SU-DHL-6 (cell line): Measurements from ENCODE around the gene YJU2.

Experiments
- H2AFZ ChIP-seq: fragments of 200-600 bp; sonication (generic); 2 replicates; pipeline ENCODE4 v1.6.1; 2014; ENCODE audit warnings: low read depth, mild to moderate bottlenecking, moderate library complexity, mixed read lengths, antibody characterized with exemption, low read length; ENCODE audit not compliant: severe bottlenecking
- H3F3A ChIP-seq: fragments of 200-600 bp; shearing (Covaris generic); 2 replicates; pipeline ENCODE4 v1.6.0; 2016; ENCODE audit warnings: antibody characterized with exemption, mild to moderate bottlenecking; ENCODE audit not compliant: insufficient read depth
- H3K27ac ChIP-seq: fragments of 200-600 bp; sonication (generic); 2 replicates; pipeline ENCODE4 v1.5.1; 2016; ENCODE audit warnings: low read depth, mild to moderate bottlenecking, low read length, moderate library complexity, mixed read lengths
- H3K27me3 ChIP-seq: fragments of 200-600 bp; sonication (generic), shearing (Covaris generic); 2 replicates; pipeline ENCODE4 v1.6.0; 2014; ENCODE audit warnings: mild to moderate bottlenecking, low read length
- H3K36me3 ChIP-seq: fragments of 200-600 bp; sonication (generic); 2 replicates; pipeline ENCODE4 v1.6.1; 2014; ENCODE audit warnings: mild to moderate bottlenecking, low read length, mixed read lengths
- H3K4me2 ChIP-seq: fragments of 300-600, 200-600 bp; shearing (Covaris generic), sonication (generic); 2 replicates; pipeline ENCODE4 v1.6.0; 2014; ENCODE audit warnings: low read length, low read depth, mild to moderate bottlenecking; ENCODE audit not compliant: poor library complexity, severe bottlenecking
- H3K4me3 ChIP-seq: fragments of 200-600 bp; sonication (generic); 2 replicates; pipeline ENCODE4 v1.5.1; 2014; ENCODE audit warnings: antibody characterized with exemption, low read length, mild to moderate bottlenecking, mixed read lengths; ENCODE audit not compliant: insufficient read depth, poor library complexity, severe bottlenecking
- H3K79me2 ChIP-seq: fragments of 200-600 bp; sonication (generic); 2 replicates; pipeline ENCODE4 v1.6.1; 2014; ENCODE audit warnings: mild to moderate bottlenecking, low read length, moderate library complexity; ENCODE audit not compliant: insufficient read depth
- H3K9ac ChIP-seq: fragments of 200-600 bp; sonication (generic); 2 replicates; pipeline ENCODE4 v1.7.0; 2014; ENCODE audit warnings: mild to moderate bottlenecking, low read length
- H3K9me2 ChIP-seq: fragments of 200-600 bp; sonication (generic); replicated peaks from 2 replicates; pipeline ENCODE4 v1.6.1; 2014; ENCODE audit warnings: low read length; ENCODE audit not compliant: insufficient read depth
- H3K9me3 ChIP-seq: fragments of 200-600 bp; sonication (generic); 2 replicates; pipeline ENCODE4 v1.6.1; 2014; ENCODE audit warnings: low read length, mixed read lengths; ENCODE audit not compliant: insufficient read depth
- H4K20me1 ChIP-seq: fragments of 200-600 bp; sonication (generic); 2 replicates; pipeline ENCODE4 v1.6.1; 2014; ENCODE audit warnings: low read depth, mild to moderate bottlenecking, antibody characterized with exemption, low read length, moderate library complexity, mixed read lengths
- EZH2phosphoT487 ChIP-seq: fragments of 200-600 bp; sonication (generic), shearing (Covaris generic); conservative IDR thresholded peaks from 2 replicates; pipeline ENCODE4 v1.6.1; 2018; ENCODE audit warnings: mild to moderate bottlenecking, antibody characterized with exemption, low read length, moderate library complexity, mixed read lengths
- TF ChIP-seq, protein P1 (sequence below): fragments of 200-600 bp; sonication (generic); IDR thresholded peaks from one replicate; pipeline ENCODE4 v1.5.1; 2017; ENCODE audit warnings: antibody characterized with exemption, mild to moderate bottlenecking, low read length, moderate library complexity; ENCODE audit not compliant: insufficient read depth, poor library complexity, severe bottlenecking

YJU2 gene

DNA sequence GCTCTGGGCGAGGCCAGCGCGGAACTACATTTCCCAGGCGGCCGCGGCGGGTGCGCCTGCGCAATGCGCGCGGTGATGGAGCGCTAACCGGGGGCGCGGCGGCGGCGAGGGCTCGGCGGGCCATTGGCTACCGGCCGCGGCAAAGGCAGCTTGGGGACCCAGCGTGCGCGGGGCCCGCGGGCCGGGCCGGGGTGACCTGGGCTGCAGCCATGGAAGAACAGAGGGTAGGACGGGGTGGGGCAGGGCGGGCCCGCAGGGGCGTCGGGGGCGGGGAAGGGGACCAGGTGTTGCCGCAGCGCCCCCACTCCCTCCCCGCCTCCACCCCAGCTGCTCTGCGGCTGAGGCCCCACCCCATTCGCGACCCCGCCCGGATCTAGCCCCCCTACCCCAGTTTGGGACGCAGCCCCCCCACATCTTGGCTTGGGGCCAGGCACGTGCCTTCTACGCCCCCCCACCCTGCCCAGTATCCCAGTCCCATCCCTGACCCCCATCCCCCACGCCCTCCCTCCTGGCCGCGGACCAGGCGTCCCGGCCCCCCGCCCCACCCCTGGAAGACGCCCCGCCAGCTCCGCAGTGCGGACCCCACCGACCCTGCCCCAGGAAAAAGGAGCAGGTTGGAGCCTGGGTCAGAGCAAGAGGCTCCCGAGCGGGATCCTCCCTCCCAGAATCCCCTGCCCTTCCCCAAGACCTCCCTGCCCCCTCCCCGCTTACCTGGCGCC is 57.8 kb downstream of the YJU2 start, which contains the start of gene FSD1:
TSS of gene FSD1 (plus strand) at position 61 of the 719 bp plus-strand sequence. CDS start at position 210, 149 bp downstream.
- Histone ChIP-seq H3K4me3 (peak within 1 kb of the TSS; percentile 56), H3K27ac (no peak within 1 kb of the TSS), H3F3A (no peaks in the 10 kb centered on the region), H3K27me3 (no peaks in the 10 kb centered on the region), H3K79me2 (no peaks in the 10 kb centered on the region), H3K9ac (peak within 1 kb of the TSS; percentile 51; the same call in 1 of the 2 replicates), H2AFZ (peak within 1 kb of the TSS; percentile 2), H3K9me3 (no peaks in the 10 kb centered on the region), H4K20me1 (no peaks in the 10 kb centered on the region), H3K4me2 (peak within 1 kb of the TSS; percentile 31), H3K9me2 (no peaks in the 10 kb centered on the region), H3K36me3 (no peaks in the 10 kb centered on the region)
- TF ChIP-seq EZH2phosphoT487: no peak
- TF ChIP-seq, protein P1, sequence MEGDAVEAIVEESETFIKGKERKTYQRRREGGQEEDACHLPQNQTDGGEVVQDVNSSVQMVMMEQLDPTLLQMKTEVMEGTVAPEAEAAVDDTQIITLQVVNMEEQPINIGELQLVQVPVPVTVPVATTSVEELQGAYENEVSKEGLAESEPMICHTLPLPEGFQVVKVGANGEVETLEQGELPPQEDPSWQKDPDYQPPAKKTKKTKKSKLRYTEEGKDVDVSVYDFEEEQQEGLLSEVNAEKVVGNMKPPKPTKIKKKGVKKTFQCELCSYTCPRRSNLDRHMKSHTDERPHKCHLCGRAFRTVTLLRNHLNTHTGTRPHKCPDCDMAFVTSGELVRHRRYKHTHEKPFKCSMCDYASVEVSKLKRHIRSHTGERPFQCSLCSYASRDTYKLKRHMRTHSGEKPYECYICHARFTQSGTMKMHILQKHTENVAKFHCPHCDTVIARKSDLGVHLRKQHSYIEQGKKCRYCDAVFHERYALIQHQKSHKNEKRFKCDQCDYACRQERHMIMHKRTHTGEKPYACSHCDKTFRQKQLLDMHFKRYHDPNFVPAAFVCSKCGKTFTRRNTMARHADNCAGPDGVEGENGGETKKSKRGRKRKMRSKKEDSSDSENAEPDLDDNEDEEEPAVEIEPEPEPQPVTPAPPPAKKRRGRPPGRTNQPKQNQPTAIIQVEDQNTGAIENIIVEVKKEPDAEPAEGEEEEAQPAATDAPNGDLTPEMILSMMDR: no peak

- H3K9me3 ChIP-seq: no peaks in the 10 kb centered on the region
- H4K20me1 ChIP-seq: no peaks in the 10 kb centered on the region
- no peak overlapping the region for H3K9ac ChIP-seq
- no peaks in the 10 kb centered on the region for H3F3A ChIP-seq
- H3K79me2 ChIP-seq: no peaks in the 10 kb centered on the region
- no peak overlapping the region for H3K27ac ChIP-seq
- H3K27me3 ChIP-seq: no peaks in the 10 kb centered on the region
- TF ChIP-seq, protein P1: no peak
- TF ChIP-seq EZH2phosphoT487: no peak
- H3K9me2 ChIP-seq: no peaks in the 10 kb centered on the region
- H3K4me2 ChIP-seq: peak overlapping the region; percentile 31
- no peak overlapping the region for H2AFZ ChIP-seq
- no peak overlapping the region for H3K4me3 ChIP-seq
- H3K36me3 ChIP-seq: no peaks in the 10 kb centered on the region
Measured at GRCh38 chr19:4305257-4305612, 58.4 kb downstream of the YJU2 start.

- H3K36me3 ChIP-seq: no peaks in the 10 kb centered on the region
- H4K20me1 ChIP-seq: no peaks in the 10 kb centered on the region
- no peaks in the 10 kb centered on the region for H3K9me2 ChIP-seq
- no peak overlapping the region for H3K4me3 ChIP-seq
- no peak overlapping the region for H3K4me2 ChIP-seq
- no peak for TF ChIP-seq EZH2phosphoT487
- TF ChIP-seq, protein P1: no peak
- no peaks in the 10 kb centered on the region for H3K79me2 ChIP-seq
- H3K9me3 ChIP-seq: no peaks in the 10 kb centered on the region
- H3F3A ChIP-seq: no peaks in the 10 kb centered on the region
- no peak overlapping the region for H3K27ac ChIP-seq
- no peak overlapping the region for H3K9ac ChIP-seq
- no peaks in the 10 kb centered on the region for H3K27me3 ChIP-seq
- H2AFZ ChIP-seq: no peak overlapping the region
Measured at GRCh38 chr19:4305659-4306058, 58.8 kb downstream of the YJU2 start.
